ENCODE data around the gene PLLP.

DNA sequence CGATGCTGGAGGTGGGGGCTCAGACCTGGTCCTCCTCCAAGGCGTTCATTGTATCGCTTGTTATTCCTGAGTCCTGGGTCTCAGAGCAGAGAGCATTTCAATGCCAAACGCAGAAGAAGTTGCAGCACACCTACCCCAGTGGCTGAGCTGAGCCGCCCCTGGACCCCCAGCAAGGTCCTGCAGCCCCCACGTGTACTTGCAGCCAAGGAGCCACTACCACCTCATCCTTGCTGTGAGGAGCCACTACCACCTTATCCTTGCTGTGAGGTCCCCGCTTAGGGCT lies 13.5 kb downstream of the PLLP start:
- TF ChIP-seq POLR2AphosphoS5 (IDR thresholded peaks at IDR 0.05) = no peak
- TF ChIP-seq, protein P1, sequence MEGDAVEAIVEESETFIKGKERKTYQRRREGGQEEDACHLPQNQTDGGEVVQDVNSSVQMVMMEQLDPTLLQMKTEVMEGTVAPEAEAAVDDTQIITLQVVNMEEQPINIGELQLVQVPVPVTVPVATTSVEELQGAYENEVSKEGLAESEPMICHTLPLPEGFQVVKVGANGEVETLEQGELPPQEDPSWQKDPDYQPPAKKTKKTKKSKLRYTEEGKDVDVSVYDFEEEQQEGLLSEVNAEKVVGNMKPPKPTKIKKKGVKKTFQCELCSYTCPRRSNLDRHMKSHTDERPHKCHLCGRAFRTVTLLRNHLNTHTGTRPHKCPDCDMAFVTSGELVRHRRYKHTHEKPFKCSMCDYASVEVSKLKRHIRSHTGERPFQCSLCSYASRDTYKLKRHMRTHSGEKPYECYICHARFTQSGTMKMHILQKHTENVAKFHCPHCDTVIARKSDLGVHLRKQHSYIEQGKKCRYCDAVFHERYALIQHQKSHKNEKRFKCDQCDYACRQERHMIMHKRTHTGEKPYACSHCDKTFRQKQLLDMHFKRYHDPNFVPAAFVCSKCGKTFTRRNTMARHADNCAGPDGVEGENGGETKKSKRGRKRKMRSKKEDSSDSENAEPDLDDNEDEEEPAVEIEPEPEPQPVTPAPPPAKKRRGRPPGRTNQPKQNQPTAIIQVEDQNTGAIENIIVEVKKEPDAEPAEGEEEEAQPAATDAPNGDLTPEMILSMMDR (IDR thresholded peaks at IDR 0.05) = no peak
